Stimulated activated CD4-positive, alpha-beta T cell treated with anti-CD3 and anti-CD28 coated beads, Interleukin-15, amount 100 ng/mL, for 48 hours (primary cell): ENCODE measurements around the gene FANCI.

Source experiments
- DNase-seq, 2 donors: peaks; one replicate each; pipeline ENCODE4 v3.0.0-alpha.2; 2020; ENCODE audit warnings: low read depth in 2 of 2

The FANCI gene

DNA sequence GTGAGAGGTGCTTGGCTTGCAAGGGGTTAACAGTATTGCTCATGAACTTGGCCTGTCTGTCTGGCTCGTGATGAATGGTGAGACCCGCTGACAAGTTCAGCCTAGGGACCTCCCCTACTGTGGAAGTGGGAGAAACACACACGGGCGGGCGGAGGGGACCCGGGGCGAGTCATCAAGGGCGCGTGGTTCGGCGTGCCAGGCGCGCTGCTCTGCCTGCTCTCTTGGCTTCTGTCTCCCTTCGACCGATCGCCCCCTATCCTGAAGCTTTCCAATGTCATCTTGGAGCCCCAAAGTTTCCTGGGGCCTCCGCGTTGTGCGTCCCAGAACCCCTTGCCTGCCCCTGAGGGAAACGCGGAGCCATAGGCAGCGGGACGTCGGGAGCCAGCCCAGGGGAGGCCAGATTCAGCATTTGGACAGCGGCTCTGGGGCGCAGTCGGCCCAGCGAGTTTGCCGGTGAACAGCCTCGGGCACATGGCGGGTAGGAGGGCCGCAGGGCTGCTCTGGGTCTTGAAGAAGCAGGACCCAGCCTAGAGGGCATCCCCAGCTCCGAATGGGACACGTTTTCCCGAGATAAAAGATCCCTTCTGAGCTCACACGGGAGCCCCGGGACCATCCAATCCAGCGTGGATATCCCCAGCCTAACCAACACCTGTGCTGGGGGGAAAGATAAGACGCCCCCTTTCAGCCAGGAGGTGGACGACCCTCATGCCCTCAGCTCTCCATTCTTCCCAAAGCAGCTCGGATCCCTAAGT lies 117.8 kb downstream of the FANCI start:
- peak in 1 of 2 donors; percentile 47 for DNase-seq

DNA sequence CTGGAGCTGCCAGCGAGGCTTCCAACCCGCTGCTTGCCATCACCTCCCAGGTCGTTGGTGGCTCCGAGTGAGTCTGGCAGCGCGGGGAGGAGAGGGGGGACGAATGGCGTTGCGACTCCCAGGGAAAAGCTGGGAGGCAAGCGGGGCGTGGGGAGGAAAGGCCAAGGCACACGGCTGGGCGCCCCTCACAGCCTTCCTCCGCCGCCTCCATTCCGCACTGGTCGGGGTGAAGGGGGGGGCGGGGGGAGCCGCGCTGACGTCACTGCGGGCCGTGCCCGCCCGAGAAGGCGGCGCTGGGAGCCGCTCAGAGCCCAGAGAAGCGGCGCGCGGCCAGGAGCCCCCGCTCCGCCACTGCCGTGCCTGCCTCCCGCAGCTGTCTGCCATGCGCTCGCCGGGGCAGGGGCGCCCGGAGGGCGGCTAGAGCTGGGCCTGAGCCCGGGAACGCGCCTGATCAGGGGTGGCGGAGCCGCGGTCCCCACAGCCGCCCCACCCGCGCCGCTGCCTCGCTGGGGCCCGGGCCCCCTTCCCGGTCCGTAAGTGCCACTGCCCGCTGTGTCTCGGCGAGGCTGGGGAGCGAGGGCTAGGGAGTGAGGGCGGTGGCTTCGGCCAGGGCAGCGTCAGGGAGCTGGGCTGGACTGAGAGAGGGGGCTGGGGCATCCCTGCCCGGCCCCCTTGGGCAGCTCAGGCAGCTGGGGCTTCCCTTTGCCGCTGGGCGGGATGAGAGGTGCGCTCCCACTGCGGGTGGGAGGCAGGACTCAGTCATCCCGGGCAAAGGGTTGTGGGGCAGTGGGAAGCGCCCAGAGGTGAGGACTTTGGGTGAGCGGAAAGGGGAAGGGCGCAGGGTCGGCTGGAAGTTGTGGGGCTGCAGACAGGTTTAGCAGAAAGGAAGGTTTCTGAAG lies 118.7 kb downstream of the FANCI start:
- DNase-seq = no peak

DNA sequence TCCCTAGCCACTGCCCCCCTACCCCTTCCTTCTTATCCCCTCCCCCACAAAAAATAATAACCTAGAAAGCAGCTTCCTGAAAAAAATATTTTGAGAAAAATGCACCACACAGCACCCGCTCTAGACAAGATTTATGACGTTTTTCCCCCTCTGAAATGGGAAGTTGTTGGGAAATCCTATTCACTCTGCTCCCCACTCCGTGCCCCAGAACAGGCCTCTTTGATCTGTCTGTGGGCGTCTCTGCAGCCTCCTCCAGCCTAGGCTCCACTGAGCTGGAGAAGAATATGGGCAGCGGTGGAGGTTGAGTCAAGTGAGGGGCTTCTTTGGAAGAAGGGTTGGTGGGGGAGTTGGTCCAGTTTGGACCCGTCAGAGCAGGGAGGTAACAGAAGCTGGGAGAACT lies 119.4 kb downstream of the FANCI start:
- DNase-seq = no peak

DNA sequence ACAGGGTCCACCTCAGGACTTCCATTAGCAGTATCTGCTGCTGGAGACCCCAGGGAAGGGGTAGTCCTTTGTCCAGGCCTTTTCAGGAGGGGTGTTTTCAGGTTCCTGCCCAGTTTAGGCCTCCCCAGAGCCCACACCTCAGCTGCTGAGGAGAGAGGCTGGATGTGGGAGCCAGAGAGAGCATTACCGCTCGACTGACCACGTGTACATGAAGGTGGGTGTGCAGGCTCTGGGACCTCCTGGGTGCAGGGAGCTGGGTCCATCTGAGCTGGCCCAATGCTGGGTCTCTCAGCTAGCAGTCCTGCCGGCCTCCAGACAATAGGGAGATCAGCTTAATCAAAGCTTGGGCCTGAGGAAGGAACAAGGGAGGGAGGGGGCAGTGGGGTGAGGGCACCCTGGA lies 120.0 kb downstream of the FANCI start:
- DNase-seq = no peak

DNA sequence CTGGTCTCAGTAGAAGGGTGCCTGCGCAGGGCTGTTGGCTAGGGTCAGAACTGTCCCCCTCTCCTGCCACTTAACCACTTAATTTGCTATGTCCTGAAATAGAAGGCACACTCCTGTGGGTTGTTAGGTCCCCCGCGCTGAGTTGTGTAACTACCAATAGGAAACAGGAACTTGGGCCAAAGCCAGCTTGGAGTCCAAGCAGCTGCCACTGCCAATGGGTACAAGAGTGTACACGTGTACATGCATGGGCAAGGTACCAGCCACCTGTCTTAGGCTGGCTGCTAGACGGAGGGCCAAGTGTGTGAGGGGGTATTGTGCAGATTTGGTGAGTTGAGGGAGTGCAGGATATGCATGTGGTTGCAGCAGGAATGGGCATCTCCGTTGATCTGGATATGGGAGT lies 120.6 kb downstream of the FANCI start:
- DNase-seq = no peak

DNA sequence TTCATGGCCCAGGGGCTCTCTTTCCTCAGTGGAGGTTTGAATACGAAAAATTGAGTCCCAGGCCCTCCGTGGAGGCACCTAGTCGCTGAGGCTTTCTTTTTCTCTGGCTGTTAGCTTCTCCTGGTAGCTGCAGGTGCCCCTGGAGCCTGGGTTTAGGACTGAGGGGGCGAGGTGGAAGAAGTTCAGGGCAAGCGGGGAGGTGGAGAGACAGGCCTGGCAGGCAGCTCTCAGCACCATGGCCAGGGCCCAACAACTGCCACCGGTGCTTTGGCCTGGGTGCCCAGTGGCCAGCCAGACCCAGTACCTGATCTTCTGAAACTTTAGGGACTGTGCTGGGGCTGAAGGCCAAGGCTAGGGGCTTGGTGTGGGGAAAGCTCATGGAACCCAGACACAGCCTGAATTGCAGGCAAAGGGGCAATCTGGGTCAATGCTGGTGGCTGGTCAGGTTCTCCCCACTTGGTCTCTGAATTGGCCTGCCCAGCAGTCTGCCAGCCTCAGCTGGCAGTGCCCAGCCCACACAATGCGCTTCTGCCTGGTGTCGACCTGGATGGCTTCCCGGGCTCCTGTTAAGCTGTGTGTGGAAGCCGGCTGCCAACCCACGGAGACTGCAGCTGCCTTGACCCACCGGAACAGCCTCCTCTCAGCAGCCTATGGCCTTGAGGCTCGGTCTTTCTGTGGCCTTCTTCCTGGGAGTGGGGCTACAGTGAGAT lies 121.1 kb downstream of the FANCI start:
- DNase-seq = no peak

DNA sequence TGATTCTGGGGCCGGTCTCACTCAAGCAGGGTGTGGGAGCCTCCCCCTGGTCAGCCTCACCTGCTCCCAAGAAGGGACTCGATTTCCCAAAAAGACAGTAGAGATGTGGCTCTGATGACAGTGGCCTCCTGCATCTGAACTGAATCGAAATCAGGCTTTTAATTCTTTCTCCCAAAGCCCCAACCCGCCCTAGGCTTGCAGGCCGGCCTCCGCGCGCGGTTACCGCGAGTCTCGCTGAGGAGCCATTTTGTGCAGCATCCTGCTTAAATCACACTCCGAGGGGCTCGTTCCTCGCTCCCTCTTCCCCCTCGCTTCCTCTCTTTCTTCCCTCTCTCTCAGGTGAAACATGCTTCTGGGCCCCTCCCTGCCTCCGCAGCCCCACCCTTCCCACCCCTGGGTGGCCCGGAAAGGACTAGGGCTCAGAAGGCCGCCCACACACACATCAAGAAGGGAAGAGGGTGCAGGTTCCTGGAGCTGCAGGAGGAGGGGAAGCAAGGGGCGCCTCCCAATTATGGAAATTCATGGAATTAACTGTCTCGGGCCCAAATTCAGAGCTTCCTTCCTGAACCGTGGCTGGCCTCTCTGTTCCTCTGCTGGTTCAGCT lies 121.8 kb downstream of the FANCI start:
- no peak for DNase-seq
